GM12892 (cell line): ENCODE data around the gene INSR.

Source experiments
- POLR2A ChIP-seq: IDR thresholded peaks from 2 replicates; pipeline ENCODE4 v1.6.1; 2011; ENCODE audit warnings: low read depth, low read length, control low read depth
- POLR2AphosphoS5 ChIP-seq: IDR thresholded peaks from 2 replicates; pipeline ENCODE4 v1.6.1; 2011; ENCODE audit warnings: low read depth, low read length, control low read depth

DNA sequence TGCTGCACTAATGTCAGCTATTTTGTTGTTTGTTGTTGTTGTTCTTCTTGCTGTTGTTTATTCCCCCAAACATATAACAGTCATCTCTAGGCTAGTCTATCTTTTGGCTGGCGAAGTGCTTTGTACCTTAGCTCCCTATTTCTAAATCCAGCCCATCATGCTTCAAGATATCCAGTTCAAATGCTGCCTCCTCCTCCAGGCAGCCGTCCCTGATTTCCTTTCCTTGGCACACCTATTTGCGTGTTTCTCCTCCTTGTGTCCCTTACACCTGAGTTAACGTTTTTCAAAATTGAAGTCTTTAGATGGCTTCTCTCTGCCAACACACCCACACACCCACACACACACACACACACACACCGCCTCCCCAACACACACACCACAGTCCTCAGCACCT, 25.5 kb downstream of the INSR start:
- TF ChIP-seq POLR2AphosphoS5 (no peak), POLR2A (no peak)
